Smooth muscle cell (in vitro differentiated cells): ENCODE results near the gene GADD45B. TPM values are rescaled to one million over a fixed set of nuclear protein-coding genes. Genes with fewer than 3 reads are reported as not detected.
A peak's percentile ranks its signal among the peaks of the same experiment; 100 is the strongest.
"Not testable (repeated sequence)": the region's sequence is repeated elsewhere in the genome, so short reads cannot be mapped to it uniquely, and the experiment has no call there.

ENCODE experiments used
- DNase-seq: peaks from one replicate; lab custom pipeline; 2025; ENCODE audit not compliant: unreplicated experiment; lab: John Stamatoyannopoulos, UW
- H2AFZ ChIP-seq: fragments of 200-600 bp; sonication (generic); 2 replicates; pipeline ENCODE4 v1.6.0; 2016; ENCODE audit warnings: antibody characterized with exemption, low read depth, mild to moderate bottlenecking
- H3F3A ChIP-seq: fragments of 200-600 bp; sonication (generic); 2 replicates; pipeline ENCODE4 v1.6.0; 2017; ENCODE audit warnings: antibody characterized with exemption, low read depth
- H3K27ac ChIP-seq: fragments of 200-600 bp; sonication (generic); 2 replicates; pipeline ENCODE4 v1.5.1; 2016; ENCODE audit warnings: low read depth, mild to moderate bottlenecking
- H3K27me3 ChIP-seq: fragments of 200-600 bp; sonication (generic); 2 replicates; pipeline ENCODE4 v1.6.1; 2016; ENCODE audit warnings: low read depth, mild to moderate bottlenecking
- H3K36me3 ChIP-seq: fragments of 200-600 bp; sonication (generic); 2 replicates; pipeline ENCODE4 v1.5.1; 2016; ENCODE audit warnings: low read depth
- H3K4me1 ChIP-seq: fragments of 200-600 bp; sonication (generic); 2 replicates; pipeline ENCODE4 v1.5.1; 2016; ENCODE audit warnings: low read depth
- H3K4me2 ChIP-seq: fragments of 200-600 bp; sonication (generic); 2 replicates; pipeline ENCODE4 v1.6.0; 2016; ENCODE audit warnings: mild to moderate bottlenecking
- H3K4me3 ChIP-seq: fragments of 200-600 bp; sonication (generic); 2 replicates; pipeline ENCODE4 v1.5.1; 2016; ENCODE audit warnings: mild to moderate bottlenecking
- H3K79me2 ChIP-seq: fragments of 200-600 bp; sonication (generic); 2 replicates; pipeline ENCODE4 v1.6.0; 2016; ENCODE audit warnings: low read depth, mild to moderate bottlenecking
- H3K9ac ChIP-seq: fragments of 200-600 bp; sonication (generic); 2 replicates; pipeline ENCODE4 v1.6.0; 2016; ENCODE audit warnings: low read depth
- H3K9me3 ChIP-seq: fragments of 200-600 bp; sonication (generic); replicated peaks from 2 replicates; pipeline ENCODE4 v1.5.1; 2016; ENCODE audit warnings: low read depth
- H4K20me1 ChIP-seq: fragments of 200-600 bp; sonication (generic); 2 replicates; pipeline ENCODE4 v1.6.0; 2016; ENCODE audit warnings: low read depth
- WGBS: methylation state at CpG from one replicate; pipeline ENCODE4 v1.1.7; 2016; ENCODE audit warnings: low lambda C conversion rate; 5-methylcytosine and 5-hydroxymethylcytosine counted together
- polyA plus RNA-seq: library from polyadenylated mRNA; unstranded; fragments of >200 nt; fragmentation: Nextera tagmentation; extraction: Ambion mirVana; gene quantifications from 2 replicates; pipeline ENCODE4 v1.2.1, GENCODE V29; 2016
- total RNA-seq: library from RNA; depleted of rRNA; stranded (reverse); fragments of >200 nt; gene quantifications from 2 replicates; pipeline ENCODE4 v1.2.3, GENCODE V29; 2014
- TF ChIP-seq, protein P1 (sequence below): fragments of 200-600 bp; sonication (generic); IDR thresholded peaks from 2 replicates; pipeline ENCODE4 v1.5.1; 2017; ENCODE audit warnings: borderline replicate concordance, mild to moderate bottlenecking, antibody characterized with exemption; ENCODE audit not compliant: insufficient read depth, poor library complexity, severe bottlenecking

Gene GADD45B
- total and polyA plus RNA-seq, 2 experiments from 2014 or later: 252 to 533 TPM

DNA sequence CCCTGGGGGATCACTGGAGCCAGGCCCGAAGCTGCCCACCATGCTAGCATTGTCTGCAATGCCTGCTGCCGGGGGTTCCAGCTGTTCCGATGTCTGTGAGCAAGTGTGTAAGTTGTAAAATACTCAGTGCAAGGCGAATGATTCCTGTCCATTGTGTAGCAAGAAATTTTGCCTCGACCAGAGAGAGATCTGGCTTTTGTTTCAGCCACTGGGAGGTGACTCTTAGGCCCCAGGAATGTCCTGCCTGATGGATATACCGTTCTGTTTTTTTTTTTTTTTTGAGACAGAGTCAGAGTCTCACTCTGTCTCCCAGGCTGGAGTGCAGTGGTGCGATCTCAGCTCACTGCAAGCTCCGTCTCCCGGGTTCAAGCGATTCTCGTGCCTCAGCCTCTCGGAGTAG lies 7.3 kb upstream of the GADD45B start:
- Histone ChIP-seq H3K36me3 (no peaks in the 10 kb centered on the region), H3K4me1 (no peaks in the 10 kb centered on the region), H3K79me2 (no peaks in the 10 kb centered on the region), H3K9me3 (no peaks in the 10 kb centered on the region), H3F3A (peaks cover 1% of the 10 kb centered on the region), H3K4me2 (no peak overlapping the region), H3K9ac (no peak overlapping the region), H2AFZ (no peak overlapping the region), H4K20me1 (no peaks in the 10 kb centered on the region), H3K27me3 (no peaks in the 10 kb centered on the region), H3K27ac (no peak overlapping the region), H3K4me3 (no peak overlapping the region)
- 63% methylated on average over 11 of the region's 12 CpGs for WGBS
- DNase-seq: no peak
- TF ChIP-seq, protein P1, sequence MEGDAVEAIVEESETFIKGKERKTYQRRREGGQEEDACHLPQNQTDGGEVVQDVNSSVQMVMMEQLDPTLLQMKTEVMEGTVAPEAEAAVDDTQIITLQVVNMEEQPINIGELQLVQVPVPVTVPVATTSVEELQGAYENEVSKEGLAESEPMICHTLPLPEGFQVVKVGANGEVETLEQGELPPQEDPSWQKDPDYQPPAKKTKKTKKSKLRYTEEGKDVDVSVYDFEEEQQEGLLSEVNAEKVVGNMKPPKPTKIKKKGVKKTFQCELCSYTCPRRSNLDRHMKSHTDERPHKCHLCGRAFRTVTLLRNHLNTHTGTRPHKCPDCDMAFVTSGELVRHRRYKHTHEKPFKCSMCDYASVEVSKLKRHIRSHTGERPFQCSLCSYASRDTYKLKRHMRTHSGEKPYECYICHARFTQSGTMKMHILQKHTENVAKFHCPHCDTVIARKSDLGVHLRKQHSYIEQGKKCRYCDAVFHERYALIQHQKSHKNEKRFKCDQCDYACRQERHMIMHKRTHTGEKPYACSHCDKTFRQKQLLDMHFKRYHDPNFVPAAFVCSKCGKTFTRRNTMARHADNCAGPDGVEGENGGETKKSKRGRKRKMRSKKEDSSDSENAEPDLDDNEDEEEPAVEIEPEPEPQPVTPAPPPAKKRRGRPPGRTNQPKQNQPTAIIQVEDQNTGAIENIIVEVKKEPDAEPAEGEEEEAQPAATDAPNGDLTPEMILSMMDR: no peak

DNA sequence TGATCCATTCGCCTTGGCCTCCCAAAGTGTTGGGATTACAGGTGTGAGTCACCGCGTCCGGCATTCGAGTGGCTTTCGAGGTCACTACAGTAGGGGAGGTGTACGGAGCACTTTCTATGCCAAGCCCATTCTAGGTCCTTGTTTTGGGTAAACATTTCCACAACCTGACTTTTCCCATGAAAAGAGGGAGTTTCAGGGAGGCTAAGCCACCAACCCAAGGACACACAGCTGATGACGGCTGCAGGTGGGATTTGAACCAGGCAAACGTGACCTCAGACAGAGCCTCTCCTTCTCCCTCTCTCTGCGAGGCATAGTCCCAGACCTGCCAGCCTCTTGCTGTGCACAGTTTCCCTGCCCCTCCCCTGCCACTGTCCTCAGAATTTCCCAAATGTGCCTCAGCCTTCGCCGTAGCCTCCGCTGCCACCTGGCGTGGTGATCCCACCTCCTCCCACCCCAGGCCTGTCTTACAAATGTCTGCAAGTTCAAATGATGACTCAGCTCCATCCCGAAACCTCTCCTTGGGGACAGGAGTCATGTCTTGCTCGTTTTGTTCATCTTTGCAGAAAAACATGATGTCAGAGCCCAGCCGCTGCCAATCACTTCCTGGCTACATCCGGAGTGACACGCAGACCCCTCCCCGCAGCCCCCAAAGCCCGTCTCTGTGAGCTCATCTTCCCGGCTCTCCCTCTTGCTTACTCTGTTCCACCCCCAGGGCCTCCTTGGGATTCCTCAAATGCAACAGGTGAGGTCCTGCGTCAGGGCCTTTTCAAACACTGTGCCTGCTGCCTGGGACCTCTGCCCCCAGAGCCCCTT lies 6.6 kb upstream of the GADD45B start:
- Histone ChIP-seq H3K36me3 (no peaks in the 10 kb centered on the region), H3K27me3 (no peaks in the 10 kb centered on the region), H3K4me2 (peak overlapping the region; percentile 8), H3K9me3 (no peaks in the 10 kb centered on the region), H3K4me3 (no peak overlapping the region), H3K79me2 (no peaks in the 10 kb centered on the region), H4K20me1 (no peaks in the 10 kb centered on the region), H3K4me1 (no peaks in the 10 kb centered on the region), H3K27ac (peak overlapping the region; percentile 79), H3F3A (no peaks in the 10 kb centered on the region), H2AFZ (no peak overlapping the region), H3K9ac (no peak overlapping the region)
- TF ChIP-seq, protein P1: no peak
- WGBS: 26% methylated on average over 23 of the region's 23 CpGs
- DNase-seq: no peak

DNA sequence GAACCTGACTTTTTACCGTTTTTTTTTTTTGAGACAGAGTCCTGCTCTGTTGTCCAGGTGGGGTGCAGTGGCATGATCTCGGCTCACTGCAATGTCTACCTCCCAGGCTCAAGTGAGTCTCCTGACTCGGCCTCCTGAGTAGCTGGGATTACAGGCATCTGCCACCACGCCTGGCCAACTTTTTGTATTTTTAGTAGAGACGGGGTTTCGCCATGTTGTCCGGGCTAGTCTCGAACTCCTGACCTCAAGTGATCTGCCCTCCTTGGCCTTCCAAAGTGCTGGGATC lies 6.1 kb upstream of the GADD45B start:
- not testable (repeated sequence) for H3K9ac ChIP-seq, H3K9me3 ChIP-seq, H3K36me3 ChIP-seq, H3K79me2 ChIP-seq, H3F3A ChIP-seq, H3K27me3 ChIP-seq, DNase-seq, H3K4me1 ChIP-seq, H4K20me1 ChIP-seq, H2AFZ ChIP-seq, H3K4me2 ChIP-seq, H3K4me3 ChIP-seq
- 71% methylated on average over 8 of the region's 8 CpGs for WGBS
- H3K27ac ChIP-seq: peak overlapping the region; percentile 79

DNA sequence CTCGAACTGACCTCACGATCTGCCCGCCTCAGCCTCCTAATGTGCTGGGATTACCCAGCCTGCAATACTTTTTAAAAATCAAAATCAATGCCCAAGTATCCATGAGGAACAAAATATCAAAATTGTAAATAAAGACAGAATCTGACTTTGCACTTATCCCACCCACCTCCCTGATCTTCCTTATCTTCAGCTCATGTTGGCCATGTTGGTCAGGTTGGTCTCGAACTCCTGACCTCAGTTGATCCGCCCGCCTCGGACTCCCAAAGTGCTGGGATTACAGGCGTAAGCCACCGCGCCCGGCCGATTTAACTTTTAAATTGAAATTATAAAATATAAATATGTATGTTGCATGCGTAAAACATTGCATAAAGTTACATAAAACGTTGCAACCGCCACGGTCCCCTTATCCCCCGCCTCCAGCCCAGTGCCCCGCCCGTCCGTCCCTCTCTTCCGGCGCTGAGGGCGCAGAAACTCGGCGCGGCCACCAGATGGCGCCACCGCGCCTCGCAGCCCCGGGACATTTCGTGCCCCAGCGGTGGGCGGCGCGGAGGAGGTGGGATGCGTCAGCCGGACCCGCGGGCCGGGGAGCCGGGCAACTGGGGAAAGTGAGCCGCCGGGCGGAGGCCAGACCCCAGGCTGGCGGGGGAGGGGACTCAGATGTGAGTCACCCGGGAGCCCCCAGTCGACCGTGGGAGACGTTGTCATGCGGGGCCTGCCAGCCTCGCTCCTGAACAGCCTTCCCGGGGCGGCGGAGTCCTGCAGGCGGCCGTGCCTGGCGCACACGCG lies 1.5 kb upstream of the GADD45B start:
- H3K36me3 ChIP-seq: no peaks in the 10 kb centered on the region
- no peaks in the 10 kb centered on the region for H3K27me3 ChIP-seq
- H2AFZ ChIP-seq: no peak overlapping the region
- peaks cover 19% of the 10 kb centered on the region for H3F3A ChIP-seq
- TF ChIP-seq, protein P1: peak; percentile 98
- peak overlapping the region; percentile 99 for H3K4me3 ChIP-seq
- peak overlapping the region; percentile 96 for H3K27ac ChIP-seq
- peaks cover 30% of the 10 kb centered on the region for H4K20me1 ChIP-seq
- peaks cover 26% of the 10 kb centered on the region for H3K79me2 ChIP-seq
- DNase-seq: peak; percentile 91
- peak overlapping the region; percentile 80 for H3K9ac ChIP-seq
- no peaks in the 10 kb centered on the region for H3K9me3 ChIP-seq
- H3K4me1 ChIP-seq: peaks cover 5% of the 10 kb centered on the region
- 15% methylated on average over 43 of the region's 60 CpGs for WGBS
- peak overlapping the region; percentile 85 for H3K4me2 ChIP-seq
